Activated CD8-positive, alpha-beta memory T cell treated with anti-CD3 and anti-CD28 coated beads for 1 hour (primary cell): Measurements from ENCODE around the gene ANAPC5.
"Not testable (repeated sequence)": the region's sequence is repeated elsewhere in the genome, so short reads cannot be mapped to it uniquely, and the experiment has no call there.

Source experiments
- DNase-seq, 2 donors: peaks; one replicate each; pipeline ENCODE4 v3.0.0-alpha.2; 2020; ENCODE audit warnings: low read depth in 1 of 2; ENCODE audit errors: extremely low read depth in 1 of 2

Gene ANAPC5, protein sequence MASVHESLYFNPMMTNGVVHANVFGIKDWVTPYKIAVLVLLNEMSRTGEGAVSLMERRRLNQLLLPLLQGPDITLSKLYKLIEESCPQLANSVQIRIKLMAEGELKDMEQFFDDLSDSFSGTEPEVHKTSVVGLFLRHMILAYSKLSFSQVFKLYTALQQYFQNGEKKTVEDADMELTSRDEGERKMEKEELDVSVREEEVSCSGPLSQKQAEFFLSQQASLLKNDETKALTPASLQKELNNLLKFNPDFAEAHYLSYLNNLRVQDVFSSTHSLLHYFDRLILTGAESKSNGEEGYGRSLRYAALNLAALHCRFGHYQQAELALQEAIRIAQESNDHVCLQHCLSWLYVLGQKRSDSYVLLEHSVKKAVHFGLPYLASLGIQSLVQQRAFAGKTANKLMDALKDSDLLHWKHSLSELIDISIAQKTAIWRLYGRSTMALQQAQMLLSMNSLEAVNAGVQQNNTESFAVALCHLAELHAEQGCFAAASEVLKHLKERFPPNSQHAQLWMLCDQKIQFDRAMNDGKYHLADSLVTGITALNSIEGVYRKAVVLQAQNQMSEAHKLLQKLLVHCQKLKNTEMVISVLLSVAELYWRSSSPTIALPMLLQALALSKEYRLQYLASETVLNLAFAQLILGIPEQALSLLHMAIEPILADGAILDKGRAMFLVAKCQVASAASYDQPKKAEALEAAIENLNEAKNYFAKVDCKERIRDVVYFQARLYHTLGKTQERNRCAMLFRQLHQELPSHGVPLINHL

DNA sequence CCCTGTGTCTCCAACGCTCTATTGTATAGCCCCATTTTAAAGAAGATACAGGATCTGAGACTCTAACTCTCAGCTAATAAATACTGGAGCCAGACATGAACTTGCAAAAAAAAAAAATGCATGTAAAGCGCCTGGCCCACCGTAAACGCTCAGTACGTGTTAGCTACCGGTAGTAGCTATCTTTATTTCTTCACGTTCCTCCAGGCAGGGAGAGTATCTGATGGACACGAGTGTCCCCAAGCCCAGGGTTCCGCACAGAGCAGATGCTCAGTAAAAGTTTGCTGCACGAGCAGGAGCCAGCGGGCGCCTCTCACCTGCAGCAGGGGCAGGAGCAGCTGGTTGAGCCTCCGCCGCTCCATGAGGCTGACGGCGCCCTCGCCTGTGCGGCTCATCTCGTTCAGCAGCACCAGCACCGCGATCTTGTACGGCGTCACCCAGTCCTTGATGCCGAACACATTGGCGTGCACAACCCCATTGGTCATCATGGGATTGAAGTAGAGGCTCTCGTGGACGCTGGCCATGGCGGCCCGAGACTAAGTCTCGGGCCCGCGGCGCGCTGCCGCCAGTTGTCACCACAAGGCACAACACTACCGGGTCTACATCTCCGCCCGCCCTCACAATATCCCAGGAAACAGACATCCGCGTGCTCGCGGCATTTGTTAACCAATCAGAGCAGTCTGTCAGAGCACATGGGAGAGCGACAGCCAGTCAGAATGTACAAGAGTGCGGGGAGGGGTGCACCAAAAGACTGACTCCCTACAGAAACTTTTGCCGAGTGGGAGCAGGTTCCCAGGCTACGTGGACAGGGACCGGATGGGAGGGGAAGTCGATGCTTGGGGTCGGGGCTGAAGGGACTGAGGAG lies at the start of gene ANAPC5:
Gene ANAPC5 (minus strand): TSS at position 592 of the 862 bp plus-strand sequence. CDS start 71 bp downstream, at position 521.
- peak; percentile 73 to 84 for DNase-seq

DNA sequence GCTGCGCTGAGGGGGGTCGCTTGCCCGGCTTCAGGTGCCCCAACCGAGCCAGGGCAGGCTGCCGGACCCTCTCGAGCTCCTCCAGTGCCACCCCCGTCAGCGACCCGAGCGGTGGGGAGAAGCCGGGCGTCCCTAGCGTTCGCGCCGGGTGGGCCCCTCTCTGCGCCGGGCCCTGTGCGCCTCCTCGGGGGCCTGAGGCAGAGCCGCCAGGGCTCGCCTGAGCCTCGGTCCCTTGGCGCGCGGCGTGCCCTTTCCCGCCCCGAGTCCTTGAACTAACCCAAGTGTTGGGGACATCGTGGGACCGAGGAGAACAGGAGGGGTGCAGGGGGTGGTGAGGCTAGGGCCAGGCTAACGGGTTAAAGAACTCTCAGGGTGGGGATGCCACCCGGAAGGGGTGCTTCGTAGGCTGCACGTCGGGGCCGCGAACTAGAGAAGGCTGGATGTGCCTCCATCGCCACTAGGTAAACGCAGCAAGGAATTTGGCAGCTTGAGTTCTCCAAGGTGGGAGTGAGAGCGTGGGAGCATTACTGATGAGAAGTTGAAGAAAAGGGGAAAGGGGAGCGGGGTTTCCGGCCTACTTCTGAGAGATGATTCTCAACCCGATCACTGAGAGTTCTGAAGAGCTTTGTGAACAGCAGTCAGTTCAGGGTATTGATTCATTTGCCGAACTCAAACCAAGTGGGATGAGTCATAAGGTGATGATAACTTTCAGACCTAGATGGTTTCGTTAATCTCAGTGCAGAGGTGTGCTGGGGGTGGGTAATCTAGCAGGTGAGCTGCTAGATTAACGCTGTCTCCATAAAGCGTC lies 48.3 kb upstream of the ANAPC5 start:
- peak; percentile 12 to 33 for DNase-seq

DNA sequence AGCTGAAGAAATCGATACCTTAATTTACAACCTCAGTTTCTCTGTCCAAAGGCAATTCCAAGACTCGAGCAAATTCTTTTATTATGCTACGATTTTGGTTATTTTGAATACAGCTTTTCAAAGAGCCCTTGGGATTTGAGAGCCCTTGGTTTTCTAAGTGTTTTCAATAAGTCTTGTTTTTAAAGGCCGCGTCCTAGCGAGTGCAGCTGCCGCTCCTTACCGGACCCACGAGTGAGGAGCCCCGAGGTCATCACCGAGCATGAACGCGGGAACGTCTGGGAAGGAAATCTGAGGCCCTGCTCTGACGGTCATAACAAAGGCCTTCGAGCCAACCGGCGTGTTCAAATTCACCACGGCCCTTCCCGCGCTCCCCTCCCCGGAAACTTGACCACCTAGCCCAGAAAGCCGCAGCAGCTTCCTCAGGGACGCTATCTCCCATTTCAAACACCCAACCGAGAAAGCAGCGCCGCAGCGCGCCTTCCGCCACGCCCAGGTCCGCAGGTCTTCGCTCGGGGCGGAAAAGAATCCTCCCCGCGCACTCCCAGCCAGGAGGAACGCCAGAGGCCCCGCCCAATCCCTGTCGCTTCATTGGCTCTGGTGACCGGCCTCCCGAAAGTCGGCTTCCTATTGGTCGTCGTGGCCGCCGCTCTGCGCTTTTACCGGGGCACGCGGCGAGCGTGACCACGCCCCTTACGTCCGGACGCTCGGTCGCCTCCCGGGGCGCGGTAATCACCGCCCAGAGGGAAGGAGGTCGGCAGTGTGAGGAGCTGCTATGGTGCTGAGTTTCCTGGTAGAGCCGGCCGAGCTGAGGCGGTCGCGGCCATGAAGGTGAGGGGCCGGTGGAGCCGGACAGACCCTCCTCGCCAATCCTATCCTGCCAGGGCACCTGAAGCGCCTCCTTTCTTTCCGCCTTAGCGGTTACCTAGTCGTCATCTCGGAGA lies 47.5 kb upstream of the ANAPC5 start, which contains the start of gene RNF34:
Gene RNF34 (plus strand): TSS at position 728 of the 941 bp plus-strand sequence. CDS start 95 bp downstream, at position 823.
- DNase-seq, result peak; percentile 95 to 96

DNA sequence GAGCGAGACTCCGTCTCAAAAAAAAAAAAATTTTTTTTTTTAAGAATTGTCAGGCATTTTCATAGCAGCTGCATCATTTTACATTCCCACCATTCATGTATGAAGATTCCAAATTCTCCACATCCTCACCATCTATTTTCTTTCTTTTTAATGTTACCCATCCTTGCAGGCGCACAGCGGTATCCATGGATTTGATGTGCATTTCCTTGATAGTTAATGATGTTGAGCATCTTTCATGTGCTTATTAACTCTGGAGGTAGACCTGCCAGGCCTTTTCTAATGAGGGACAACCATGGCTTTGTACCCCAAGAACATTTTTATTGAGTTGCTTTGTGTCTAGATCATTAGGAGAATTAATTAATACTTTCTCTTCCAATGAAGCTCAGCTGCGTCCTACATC lies 46.1 kb upstream of the ANAPC5 start:
- DNase-seq, result no peak

DNA sequence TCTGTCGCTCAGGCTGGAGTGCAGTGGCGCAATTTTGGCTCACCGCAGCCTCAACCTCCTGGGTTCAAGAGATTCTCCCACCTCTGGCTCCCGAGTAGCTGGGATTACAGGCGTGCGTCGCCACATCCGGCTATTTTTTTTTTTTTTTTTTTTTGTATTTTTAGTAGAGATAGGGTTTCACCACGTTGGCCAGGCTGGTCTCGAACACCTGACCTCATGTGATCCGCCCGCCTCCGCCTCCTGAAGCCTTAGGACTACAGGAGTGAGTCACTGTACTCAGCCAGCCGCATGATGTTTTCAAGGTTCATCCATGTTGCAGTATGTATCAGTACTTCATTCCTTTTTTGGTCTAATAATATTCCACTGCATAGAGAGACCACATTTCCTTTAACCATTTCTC lies 45.3 kb upstream of the ANAPC5 start:
- DNase-seq, result no peak

DNA sequence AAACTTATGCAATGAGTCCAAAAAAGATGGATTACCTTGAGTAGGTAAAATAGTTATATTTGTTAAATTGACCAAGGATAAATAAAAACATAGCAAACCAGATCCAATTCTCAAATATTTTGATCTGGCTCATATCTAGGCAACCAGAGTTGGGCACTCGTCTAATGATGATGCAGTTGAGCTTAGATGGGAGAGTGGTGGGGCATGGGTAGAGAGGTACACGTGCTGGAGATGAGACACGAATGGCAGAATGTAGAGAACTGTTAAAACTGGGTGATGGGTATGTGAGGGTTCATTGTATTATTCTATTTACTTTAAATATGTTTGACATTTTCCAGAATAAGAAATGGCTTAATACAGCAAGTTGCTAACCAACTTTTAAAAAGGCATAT lies 40.1 kb upstream of the ANAPC5 start:
- DNase-seq, result no peak

DNA sequence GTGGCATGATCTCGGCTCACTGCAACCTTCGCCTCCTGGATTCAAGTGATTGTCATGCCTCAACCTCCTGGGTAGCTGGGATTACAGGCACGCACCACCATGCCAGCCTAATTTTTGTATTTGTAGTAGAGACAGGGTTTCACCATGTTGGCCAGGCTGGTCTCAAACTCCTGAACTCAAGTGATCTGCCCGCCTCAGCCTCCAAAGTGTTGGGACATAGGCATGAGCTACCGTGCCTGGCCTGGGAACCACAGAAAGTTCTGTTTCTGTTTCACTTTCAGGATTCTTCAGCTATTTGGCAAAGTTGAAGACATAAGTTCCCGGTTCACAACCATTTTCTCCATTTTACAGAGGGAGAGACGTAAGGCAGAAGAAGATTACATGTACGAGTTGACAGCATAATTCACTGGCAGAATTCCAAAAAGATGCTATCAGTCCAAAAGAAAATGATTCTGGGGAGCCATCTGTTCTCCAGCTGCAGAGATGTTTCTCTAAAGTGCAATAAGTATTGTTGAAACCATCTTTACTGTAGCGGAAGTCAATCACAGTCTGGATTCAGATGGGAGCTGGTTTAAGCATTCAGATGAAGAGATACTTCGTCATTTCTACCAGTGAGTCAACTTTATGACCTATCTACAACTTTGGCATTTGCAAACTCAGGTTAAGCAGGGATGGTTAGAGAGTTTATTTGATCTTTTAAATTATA lies 39.6 kb upstream of the ANAPC5 start:
- DNase-seq, result no peak

DNA sequence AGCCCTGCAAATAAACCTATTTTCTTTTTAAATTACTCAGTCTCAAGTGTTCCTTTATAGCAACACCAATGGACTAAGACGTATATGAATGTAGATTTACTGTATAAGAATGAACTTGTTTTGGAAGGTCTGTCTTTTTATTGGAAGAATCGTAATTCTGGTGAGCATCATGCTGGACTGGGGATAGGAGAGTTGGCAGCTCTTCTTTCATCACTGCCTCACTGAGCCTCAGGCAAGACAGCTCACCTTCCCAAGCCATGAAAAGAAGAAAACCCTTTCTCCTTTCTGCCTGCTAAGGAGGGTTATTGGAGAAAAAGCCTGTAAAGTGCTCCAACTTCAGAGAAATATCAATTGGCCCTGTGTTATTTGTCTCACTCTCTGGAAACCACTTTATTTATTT lies 38.6 kb upstream of the ANAPC5 start:
- no peak for DNase-seq

DNA sequence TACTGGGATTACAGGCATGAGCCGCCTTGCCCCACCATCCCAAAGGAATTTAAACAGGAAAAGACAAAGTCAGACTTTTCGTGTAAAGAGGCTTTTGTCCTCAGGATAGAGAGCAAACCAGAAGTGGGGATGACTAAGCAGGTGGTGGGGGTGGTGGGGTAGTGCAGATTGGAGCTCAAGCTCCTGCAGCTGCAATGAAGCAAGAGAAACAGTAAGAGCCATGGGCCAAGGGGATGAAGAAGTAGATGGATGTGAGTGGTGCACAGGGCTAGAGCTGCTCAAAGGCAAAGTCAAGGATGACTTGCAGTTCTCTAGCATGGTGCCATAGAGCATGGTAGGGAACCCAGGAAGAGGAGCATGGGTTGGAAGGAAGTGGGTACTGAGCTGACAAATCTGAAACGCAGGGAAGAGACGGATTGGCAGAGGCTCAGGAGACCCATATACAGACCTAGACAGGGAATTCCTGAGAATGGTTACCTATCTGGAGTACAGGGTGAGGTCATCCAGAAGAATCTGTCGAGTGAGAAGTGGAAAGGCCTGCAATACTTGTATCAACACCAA lies 36.3 kb upstream of the ANAPC5 start:
- DNase-seq, result no peak

DNA sequence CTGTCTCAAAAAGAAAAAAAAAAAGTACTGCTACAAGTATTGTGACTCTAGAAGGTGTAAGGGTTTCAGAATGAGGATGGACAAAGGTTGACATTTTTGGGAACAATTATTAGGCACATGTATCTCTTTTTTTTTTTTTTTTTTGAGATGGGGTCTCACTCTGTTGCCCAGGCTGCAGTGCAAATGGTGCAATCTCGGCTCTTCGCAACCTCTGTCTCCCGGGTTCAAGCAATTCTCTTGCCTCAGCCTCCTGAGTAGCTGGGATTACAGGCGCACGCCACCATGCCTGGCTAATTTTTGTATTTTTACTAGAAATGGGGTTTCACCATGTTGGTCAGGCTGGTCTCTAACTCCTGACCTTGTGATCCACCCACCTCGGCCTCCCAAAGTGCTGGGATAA lies 32.7 kb upstream of the ANAPC5 start:
- not testable (repeated sequence) for DNase-seq

DNA sequence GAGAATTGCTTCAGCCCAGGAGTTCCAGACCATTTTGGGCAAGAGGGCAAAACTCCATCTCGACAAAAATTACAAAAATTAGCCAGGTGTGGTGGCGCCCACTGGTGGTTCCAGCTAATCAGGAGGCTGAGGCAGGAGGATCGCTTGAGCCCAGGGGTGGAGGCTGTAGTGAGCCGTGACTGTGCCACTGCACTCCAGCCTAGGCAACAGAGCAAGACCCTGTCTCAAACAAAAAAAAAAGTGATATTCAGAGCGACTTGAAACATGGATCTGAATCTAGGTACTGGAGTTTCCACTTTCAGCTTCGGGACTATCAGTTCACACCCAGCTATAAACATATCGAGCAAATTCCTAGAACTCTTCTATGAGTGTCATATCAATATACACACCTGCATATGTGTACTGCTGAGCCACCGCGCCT lies 31.4 kb upstream of the ANAPC5 start:
- no peak for DNase-seq

DNA sequence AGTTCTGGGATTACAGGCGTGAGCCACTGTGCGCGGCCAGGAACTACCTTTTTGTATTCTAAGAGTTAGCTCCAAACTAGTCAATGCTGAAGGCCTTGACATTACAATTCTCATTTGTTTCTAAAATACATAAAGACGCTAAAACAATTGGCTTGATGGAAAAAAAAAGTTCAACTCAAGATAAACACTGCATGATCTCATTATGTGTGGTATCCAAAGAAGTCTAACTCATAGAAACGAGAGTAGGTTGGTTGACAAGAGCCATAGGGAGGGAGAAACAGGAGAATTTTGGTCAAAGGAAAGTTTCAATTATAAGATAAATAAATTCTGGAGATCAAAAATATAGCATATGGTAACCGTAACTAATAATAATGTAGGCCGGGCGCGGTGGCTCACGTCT lies 27.7 kb upstream of the ANAPC5 start:
- DNase-seq, result no peak

DNA sequence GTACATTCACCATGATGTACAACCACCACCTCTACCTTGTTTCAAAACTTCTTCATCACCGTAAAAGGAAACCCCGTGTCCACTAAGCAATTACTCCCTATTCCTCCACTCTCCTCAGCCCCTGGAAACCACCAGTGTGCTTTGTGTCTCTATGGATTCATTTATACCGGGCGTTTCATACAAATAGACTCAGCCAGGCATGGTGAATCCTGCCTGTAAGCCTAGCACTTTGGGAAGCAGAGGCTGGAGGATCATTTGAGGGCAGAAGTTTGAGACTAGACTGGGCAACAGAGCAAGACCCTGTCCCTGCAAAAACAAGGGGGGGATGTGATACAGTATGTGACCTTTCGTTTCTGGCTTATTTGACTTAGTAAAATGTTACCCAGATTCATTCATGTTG lies 26.5 kb upstream of the ANAPC5 start:
- no peak for DNase-seq

DNA sequence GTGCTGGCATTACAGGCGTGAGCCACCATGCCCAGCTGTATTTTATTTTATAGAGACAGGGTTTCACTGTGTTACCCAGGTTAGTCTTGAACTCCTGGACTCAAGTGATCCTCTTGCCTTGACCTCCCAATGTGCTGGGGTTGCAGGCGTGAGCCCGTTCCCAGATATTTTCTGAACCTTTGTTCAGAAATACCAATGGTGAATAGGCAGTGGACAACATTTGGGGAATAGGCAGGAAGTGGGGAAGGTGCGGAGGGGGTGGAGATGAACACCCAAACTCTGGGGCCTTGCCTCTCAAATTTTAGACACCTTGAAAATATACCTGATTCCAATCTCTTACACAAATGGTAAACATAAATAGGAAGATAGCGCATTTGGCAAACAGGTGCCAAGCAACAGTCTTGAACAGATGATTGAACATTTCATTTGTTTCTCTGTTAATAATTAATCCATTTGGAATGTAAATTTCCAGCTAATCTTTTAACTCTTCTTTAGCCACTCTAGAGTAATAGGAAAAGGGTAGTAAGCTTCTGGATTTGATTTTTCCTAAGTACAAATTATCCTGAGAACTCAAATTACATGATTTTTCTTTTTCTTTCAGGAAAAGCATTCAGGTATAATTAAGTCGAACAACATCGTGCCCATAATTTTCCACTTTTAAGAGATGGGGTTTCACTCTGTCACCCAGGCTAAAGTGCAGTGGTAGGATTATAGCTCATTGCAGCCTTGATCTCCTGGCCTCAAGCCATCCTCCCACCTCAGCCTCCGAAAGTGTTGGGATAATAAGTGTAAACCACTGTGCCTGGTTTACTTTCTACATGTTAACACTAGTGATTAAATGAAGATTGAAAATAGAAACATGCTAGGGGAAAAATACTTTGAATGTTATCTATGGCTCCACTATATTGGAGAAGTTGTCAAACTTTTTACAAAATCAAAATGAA lies 24.8 kb upstream of the ANAPC5 start:
- no peak for DNase-seq

DNA sequence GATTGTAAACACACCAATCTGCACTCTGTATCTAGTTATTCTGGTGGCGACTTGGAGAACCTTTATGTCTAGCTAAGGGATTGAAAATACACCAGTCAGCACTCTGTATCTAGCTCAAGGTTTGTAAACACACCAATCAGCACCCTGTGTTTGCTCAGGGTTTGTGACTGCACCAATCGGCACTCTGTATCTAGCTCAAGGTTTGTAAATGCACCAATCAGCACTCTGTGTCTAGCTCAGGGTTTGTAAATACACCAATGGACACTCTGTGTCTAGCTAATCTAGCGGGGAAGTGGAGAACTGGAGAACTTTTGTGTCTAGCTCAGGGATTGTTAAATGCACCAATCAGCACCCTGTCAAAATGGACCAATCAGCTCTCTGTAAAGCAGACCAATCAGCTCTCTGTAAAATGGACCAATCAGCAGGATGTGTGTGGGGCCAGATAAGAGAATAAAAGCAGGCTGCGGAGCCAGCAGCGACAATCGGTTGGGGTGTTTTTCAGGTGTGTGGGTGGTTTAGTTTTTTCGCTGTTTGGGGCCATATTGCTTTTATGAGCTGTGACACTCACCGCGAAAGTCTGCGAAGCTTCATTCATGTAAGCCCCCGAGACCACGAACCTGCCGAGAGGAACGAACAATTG lies 22.9 kb upstream of the ANAPC5 start:
- not testable (repeated sequence) for DNase-seq

DNA sequence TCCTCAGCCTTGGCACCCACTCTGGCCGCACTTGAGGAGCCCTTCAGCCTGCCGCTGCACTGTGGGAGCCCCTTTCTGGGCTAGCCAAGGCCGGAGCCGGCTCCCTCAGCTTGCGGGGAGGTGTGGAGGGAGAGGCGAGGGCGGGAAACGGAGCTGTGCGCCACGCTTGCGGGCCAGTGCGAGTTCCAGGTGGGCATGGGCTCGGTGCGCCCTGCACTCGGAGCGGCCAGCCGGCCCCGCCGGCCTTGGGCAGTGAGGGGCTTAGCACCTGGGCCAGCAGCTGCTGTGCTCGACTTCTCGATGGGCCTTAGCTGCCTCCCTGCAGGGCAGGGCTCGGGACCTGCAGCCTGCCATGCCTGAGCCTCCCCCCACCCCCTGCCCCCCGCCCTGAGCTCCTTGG lies 22.1 kb upstream of the ANAPC5 start:
- DNase-seq, result not testable (repeated sequence)

DNA sequence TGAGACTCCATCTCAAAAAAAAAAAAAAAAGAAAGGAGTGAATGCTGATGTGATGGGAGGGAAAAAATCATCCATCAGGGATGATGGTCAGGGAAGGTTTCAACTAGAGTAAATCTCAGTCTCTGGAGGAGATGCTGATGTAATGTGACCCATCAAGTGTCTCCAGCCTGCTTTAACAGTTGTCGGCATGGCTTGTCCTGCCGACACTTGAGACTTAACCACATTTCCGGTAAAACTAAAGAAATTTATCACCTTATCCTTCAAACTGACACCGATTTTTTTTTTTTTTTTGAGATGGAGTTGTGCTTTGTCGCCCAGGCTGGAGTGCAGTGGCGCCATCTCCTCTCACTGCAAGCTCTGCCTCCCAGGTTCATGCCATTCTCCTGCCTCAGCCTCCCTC lies 21.5 kb upstream of the ANAPC5 start:
- DNase-seq, result no peak
